HG02588 (cell line): ENCODE data around the gene SRGAP3.

Experiments used
- ATAC-seq: cut with Tn5 transposase; IDR thresholded peaks from one replicate; pipeline ENCODE4 v1.9.1; 2021; ENCODE audit warnings: mild to moderate bottlenecking, moderate library complexity; ENCODE audit not compliant: unreplicated experiment

The SRGAP3 gene

GRCh38 chr3:8945890-8946600 is 303.4 kb downstream of the SRGAP3 start:
- ATAC-seq: no peak

GRCh38 chr3:8942746-8943488 is 306.5 kb downstream of the SRGAP3 start:
- ATAC-seq: no peak

- no peak for ATAC-seq
These were observed 307.3 kb downstream of the SRGAP3 start for GRCh38 chr3:8942115-8942514.

GRCh38 chr3:8938021-8938420 is 311.4 kb downstream of the SRGAP3 start:
- no peak for ATAC-seq

DNA sequence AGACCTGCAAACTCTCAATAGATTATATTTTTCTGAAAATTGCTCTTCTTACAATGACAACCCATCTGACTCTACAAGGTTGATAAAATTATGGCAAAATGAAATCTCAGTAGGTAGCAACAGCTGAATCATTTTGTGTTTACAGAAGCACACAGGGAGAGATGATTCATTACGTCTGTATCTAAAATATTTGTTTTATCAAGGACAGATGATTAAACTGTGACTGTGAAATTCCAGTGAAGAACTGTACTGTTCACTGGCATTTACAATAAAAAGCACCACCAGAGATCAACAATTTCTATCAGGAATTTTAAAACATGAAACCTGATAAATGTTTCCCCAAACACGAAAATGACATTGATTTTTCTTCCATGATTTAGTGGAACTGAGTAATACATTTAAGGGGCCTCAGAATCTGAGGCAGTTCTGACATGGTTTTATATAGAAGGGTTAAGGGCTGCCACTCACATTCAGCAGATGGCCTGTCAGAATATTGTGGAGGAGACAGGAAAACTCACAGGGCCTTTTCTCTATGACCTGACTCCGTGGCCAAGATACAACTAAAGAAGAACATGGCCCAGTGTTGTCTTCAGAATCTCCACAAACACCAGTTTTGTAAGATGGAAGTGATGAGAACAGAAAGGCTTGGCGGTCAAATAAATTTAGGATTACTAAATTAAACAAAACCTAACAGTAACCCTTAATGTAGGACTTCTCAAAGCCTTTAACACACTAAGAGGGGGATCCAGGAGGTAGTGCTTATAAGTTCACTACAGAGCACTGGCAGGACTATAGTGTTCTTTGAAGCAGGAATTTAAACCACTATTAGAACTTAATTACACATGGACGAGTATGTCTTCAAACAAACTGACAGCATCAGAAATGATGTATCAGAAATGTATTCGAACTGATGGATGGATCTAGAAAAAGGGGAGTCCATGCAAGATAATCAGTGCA is 312.1 kb downstream of the SRGAP3 start:
- ATAC-seq: no peak

- no peak for ATAC-seq
These were observed 316.9 kb downstream of the SRGAP3 start for GRCh38 chr3:8932507-8932906.

- ATAC-seq: no peak
These were observed 318.1 kb downstream of the SRGAP3 start for GRCh38 chr3:8931342-8931741.
